ENCODE results near the gene SURF6.

DNA sequence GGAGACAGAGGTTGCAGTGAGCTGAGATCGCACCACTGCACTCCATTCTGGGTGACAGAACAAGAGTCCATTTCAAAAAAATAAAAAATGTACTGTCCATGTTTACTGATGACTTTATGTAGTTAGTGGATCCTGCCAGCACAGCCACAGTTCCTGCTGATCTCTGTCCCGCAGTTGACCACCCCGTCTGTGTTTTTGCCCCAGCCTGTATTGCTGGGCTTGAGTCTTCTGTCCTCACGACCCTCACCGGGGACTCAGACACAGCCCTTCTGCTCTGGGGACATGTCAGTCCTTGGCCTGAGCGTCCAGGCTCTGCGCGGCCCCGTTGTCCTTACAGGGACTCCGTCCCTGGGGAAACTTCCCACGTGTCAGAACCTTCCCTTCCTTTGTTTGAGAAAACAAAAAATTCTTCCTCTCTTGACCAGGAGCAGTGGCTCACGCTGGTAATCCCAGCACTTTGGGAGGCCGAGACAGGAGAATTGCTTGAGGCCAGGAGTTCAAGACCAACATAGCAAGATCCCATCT lies 14.5 kb downstream of the SURF6 start:
- TF ChIP-seq, protein P1, sequence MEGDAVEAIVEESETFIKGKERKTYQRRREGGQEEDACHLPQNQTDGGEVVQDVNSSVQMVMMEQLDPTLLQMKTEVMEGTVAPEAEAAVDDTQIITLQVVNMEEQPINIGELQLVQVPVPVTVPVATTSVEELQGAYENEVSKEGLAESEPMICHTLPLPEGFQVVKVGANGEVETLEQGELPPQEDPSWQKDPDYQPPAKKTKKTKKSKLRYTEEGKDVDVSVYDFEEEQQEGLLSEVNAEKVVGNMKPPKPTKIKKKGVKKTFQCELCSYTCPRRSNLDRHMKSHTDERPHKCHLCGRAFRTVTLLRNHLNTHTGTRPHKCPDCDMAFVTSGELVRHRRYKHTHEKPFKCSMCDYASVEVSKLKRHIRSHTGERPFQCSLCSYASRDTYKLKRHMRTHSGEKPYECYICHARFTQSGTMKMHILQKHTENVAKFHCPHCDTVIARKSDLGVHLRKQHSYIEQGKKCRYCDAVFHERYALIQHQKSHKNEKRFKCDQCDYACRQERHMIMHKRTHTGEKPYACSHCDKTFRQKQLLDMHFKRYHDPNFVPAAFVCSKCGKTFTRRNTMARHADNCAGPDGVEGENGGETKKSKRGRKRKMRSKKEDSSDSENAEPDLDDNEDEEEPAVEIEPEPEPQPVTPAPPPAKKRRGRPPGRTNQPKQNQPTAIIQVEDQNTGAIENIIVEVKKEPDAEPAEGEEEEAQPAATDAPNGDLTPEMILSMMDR (IDR thresholded peaks at IDR 0.05) = no peak
- TF ChIP-seq EP300 (IDR thresholded peaks at IDR 0.05) (no peak), POLR2A (IDR thresholded peaks at IDR 0.05) (no peak)
